ENCODE measurements around the gene PON1.

The PON1 gene

GRCh38 chr7:95324431-95324830, at the start of gene PON1:
TSS of gene PON1 (minus strand) at chr7:95324532. CDS start at chr7:95324475, 57 bp downstream.
- peak; percentile 51 for DNase-seq

- DNase-seq, result no peak
Measured at GRCh38 chr7:95373323-95373722, 49.0 kb upstream of the PON1 start.

- no peak for DNase-seq
Measured at GRCh38 chr7:95368235-95368634, 43.9 kb upstream of the PON1 start.

GRCh38 chr7:95367606-95368005, 43.3 kb upstream of the PON1 start:
- no peak for DNase-seq

GRCh38 chr7:95365151-95365550, 40.8 kb upstream of the PON1 start:
- no peak for DNase-seq

- DNase-seq, result no peak
Measured at GRCh38 chr7:95357623-95358022, 33.3 kb upstream of the PON1 start.

GRCh38 chr7:95342642-95343307, 18.4 kb upstream of the PON1 start:
- no peak for DNase-seq

GRCh38 chr7:95342029-95342428, 17.7 kb upstream of the PON1 start:
- DNase-seq, result no peak

GRCh38 chr7:95340491-95340890, 16.2 kb upstream of the PON1 start:
- no peak for DNase-seq

GRCh38 chr7:95338832-95339231, 14.5 kb upstream of the PON1 start:
- DNase-seq, result no peak

- no peak for DNase-seq
Measured at GRCh38 chr7:95335093-95335492, 10.8 kb upstream of the PON1 start.

GRCh38 chr7:95334447-95334846, 10.1 kb upstream of the PON1 start:
- DNase-seq, result no peak

- DNase-seq, result no peak
Measured at GRCh38 chr7:95330961-95331337, 6.6 kb upstream of the PON1 start.

GRCh38 chr7:95330204-95330960, 6.0 kb upstream of the PON1 start:
- no peak for DNase-seq

GRCh38 chr7:95327356-95327755, 3.0 kb upstream of the PON1 start:
- DNase-seq, result no peak

- no peak for DNase-seq
Measured at GRCh38 chr7:95323410-95324129, 762 bp downstream of the PON1 start.

- no peak for DNase-seq
Measured at GRCh38 chr7:95322854-95323253, 1.5 kb downstream of the PON1 start.

- DNase-seq, result no peak
Measured at GRCh38 chr7:95322396-95322795, 1.9 kb downstream of the PON1 start.

- no peak for DNase-seq
Measured at GRCh38 chr7:95321720-95322119, 2.6 kb downstream of the PON1 start.

GRCh38 chr7:95320651-95321050, 3.7 kb downstream of the PON1 start:
- no peak for DNase-seq

- no peak for DNase-seq
Measured at GRCh38 chr7:95319570-95319969, 4.8 kb downstream of the PON1 start.

GRCh38 chr7:95318501-95319100, 5.7 kb downstream of the PON1 start:
- DNase-seq, result no peak

- DNase-seq, result no peak
Measured at GRCh38 chr7:95317966-95318365, 6.4 kb downstream of the PON1 start.

- DNase-seq, result no peak
Measured at GRCh38 chr7:95317546-95317945, 6.8 kb downstream of the PON1 start.
